Measurements from ENCODE around the gene CHAF1A. TPM values are rescaled to one million over a fixed set of nuclear protein-coding genes. Genes with fewer than 3 reads are reported as not detected.

Gene CHAF1A
- total and polyA plus RNA-seq, 2 of the 4 experiments (the other 2 are of a cell fraction), result 12.4 to 22.9 TPM

- peaks cover 17% of the 10 kb centered on the region for H3K9me1 ChIP-seq (ENCODE audit: insufficient read depth, low read length)
- H4K5ac ChIP-seq (ENCODE audit: low read depth, low read length), result peak within 1 kb of the TSS; percentile 38; the same call in 1 of the 2 replicates
- H3K27ac ChIP-seq (ENCODE audit: insufficient read depth, low read length), result peak within 1 kb of the TSS; percentile 90
- TF ChIP-seq RFX5 (IDR thresholded peaks at IDR 0.05; ENCODE audit: low read depth, low read length) (no peak), BHLHE40 (IDR thresholded peaks at IDR 0.05; ENCODE audit: low read depth, low read length) (peak; percentile 78; the same call in 1 of the 2 replicates), MAZ (IDR thresholded peaks at IDR 0.05; ENCODE audit: borderline replicate concordance, low read depth, low read length) (peak; percentile 82; the same call in 1 of the 2 replicates), SMC3 (IDR thresholded peaks at IDR 0.05; ENCODE audit: low read depth, low read length) (peak; percentile 56), USF2 (IDR thresholded peaks at IDR 0.05; ENCODE audit: low read depth, low read length) (peak; percentile 77), CHD1 (IDR thresholded peaks at IDR 0.05; ENCODE audit: low read depth, low read length) (no peak), RAD21 (IDR thresholded peaks at IDR 0.05; ENCODE audit: low read length) (peak; percentile 50), RCOR1 (IDR thresholded peaks at IDR 0.05; ENCODE audit: insufficient replicate concordance, low read length) (no peak), MAFK (IDR thresholded peaks at IDR 0.05; ENCODE audit: low read depth, low read length) (no peak), CTCF (conservative IDR thresholded peaks at IDR 0.05; ENCODE audit: low read depth, low read length) (peak; percentile 99), NFE2L2 (IDR thresholded peaks at IDR 0.05; ENCODE audit: low read depth, low read length) (no peak), CEBPB (IDR thresholded peaks at IDR 0.05; ENCODE audit: low read depth, low read length) (no peak), POLR2A (IDR thresholded peaks at IDR 0.05; ENCODE audit: low read depth, low read length) (peak; percentile 79), MXI1 (IDR thresholded peaks at IDR 0.05; ENCODE audit: borderline replicate concordance, low read depth, low read length) (0 out of 2 replicates have a peak, but pooled peaks have one; percentile 38), FOS (IDR thresholded peaks at IDR 0.05; ENCODE audit: low read depth, low read length) (no peak)
Observed at GRCh38 chr19:4400135-4400936, 2.1 kb upstream of the CHAF1A start, which contains the start of gene SH3GL1. TSS of gene SH3GL1 (minus strand) at chr19:4400547. CDS start at chr19:4400368, 179 bp downstream.

More at GRCh38 chr19:4400135-4400936, 2.1 kb upstream of the CHAF1A start, which contains the start of gene SH3GL1:
- Histone ChIP-seq H3K18ac (ENCODE audit: low read depth, low read length) (peak within 1 kb of the TSS; percentile 0; the same call in 1 of the 2 replicates), H3K4me1 (ENCODE audit: control insufficient read depth, insufficient read depth, low read length) (peaks cover 10% of the 10 kb centered on the region), H3K9me3 (ENCODE audit: control insufficient read depth, insufficient read depth, low read length) (no peaks in the 10 kb centered on the region), H3K79me1 (ENCODE audit: low read depth in 1 of 2, low read length in 2 of 2) (peaks cover 8 to 59% of the 10 kb centered on the region in 2 experiments; a peak in 3 of 4 replicates), H3K4ac (ENCODE audit: low read depth, low read length) (peak within 1 kb of the TSS; percentile 92), H4K91ac (ENCODE audit: insufficient read depth, low read depth, low read length) (peak within 1 kb of the TSS; percentile 22), H2AK9ac (replicated peaks; ENCODE audit: low read depth, low read length, poor library complexity) (peak within 1 kb of the TSS; percentile 100), H2BK5ac (ENCODE audit: low read depth, low read length, poor library complexity, severe bottlenecking) (peak within 1 kb of the TSS; percentile 74), H2AFZ (replicated peaks; ENCODE audit: low read length, poor library complexity) (peak within 1 kb of the TSS; percentile 86), H2BK20ac (ENCODE audit: low read depth, low read length) (peak within 1 kb of the TSS; percentile 52; the same call in 1 of the 2 replicates), H3K56ac (ENCODE audit: extremely low read depth, insufficient read depth, low read length) (peak within 1 kb of the TSS; percentile 81), H3K27me3 (ENCODE audit: control insufficient read depth, insufficient read depth, low read length) (no peaks in the 10 kb centered on the region), H3K14ac (replicated peaks; ENCODE audit: low read depth, low read length) (peak within 1 kb of the TSS; percentile 99), H3K9ac (ENCODE audit: low read depth, low read length) (peak within 1 kb of the TSS; percentile 91), H3K23ac (ENCODE audit: low read depth, low read length) (peak within 1 kb of the TSS; percentile 100), H4K8ac (ENCODE audit: low read depth in 2 of 2, low read length in 2 of 2) (peak within 1 kb of the TSS in 1 of 2 experiments; percentile 70; a peak in 1 of 4 replicates), H3K36me3 (ENCODE audit: control insufficient read depth, insufficient read depth, low read length) (peaks cover 6% of the 10 kb centered on the region; the same call in 1 of the 2 replicates), H4K20me1 (ENCODE audit: insufficient read depth, low read length) (peaks cover 51% of the 10 kb centered on the region), H3K4me2 (ENCODE audit: low read depth, low read length) (peak within 1 kb of the TSS; percentile 95), H2AK5ac (ENCODE audit: low read depth, low read length) (peak within 1 kb of the TSS; percentile 98), H2BK15ac (ENCODE audit: low read depth, low read length) (peak within 1 kb of the TSS; percentile 23; the same call in 1 of the 3 replicates), H2BK120ac (ENCODE audit: low read depth, low read length) (peak within 1 kb of the TSS; percentile 64; the same call in 1 of the 2 replicates), H3K4me3 (ENCODE audit: insufficient read depth, low read depth, low read length) (peak within 1 kb of the TSS; percentile 94)
- CTCF ChIA-PET, result interaction anchor here (0.6 to 0.8 kb wide), 3 partner anchors 9 to 188 kb away, joined by 7 to 10 read pairs (median 7); no protein-coding TSS in a partner anchor
- peak; percentile 78 for ATAC-seq (ENCODE audit: low read depth)
- WGBS, 2 experiments (ENCODE audit: extremely low coverage in 2 of 2, insufficient read length in 1 of 2), result 0% methylated on average over 41 of the region's 90 CpGs; no CpG with 5 or more reads in 1 of the 2 experiments
- POLR2A ChIA-PET (ENCODE audit: unreplicated experiment), result no interaction called here
- DNase-seq, result peak; percentile 88
- no TSS peak for BruUV-seq (replicated peaks)
- in situ Hi-C loops (cut with MboI; ENCODE audit: low sequenced_read_pairs) (no loop called here), intact Hi-C loops (cut with micrococcal nuclease) (loop anchor here (1.0 kb wide), 1 partner anchor 133 kb away; no protein-coding TSS in a partner anchor), dilution Hi-C loops (cut with HindIII; ENCODE audit: low sequenced_read_pairs, unreplicated experiment) (no loop called here)
